NCI-H2081 (cell line): ENCODE data around the gene ADAMTS4.

Experiments
- DNase-seq, 2 experiments: peaks; one replicate each; lab custom pipeline; 2025; lab: John Stamatoyannopoulos, UW

The ADAMTS4 gene

GRCh38 chr1:161145832-161146231 lies 53.0 kb downstream of the ADAMTS4 start:
- DNase-seq: no peak

GRCh38 chr1:161140755-161141400 lies 58.0 kb downstream of the ADAMTS4 start:
- no peak for DNase-seq

GRCh38 chr1:161139766-161140165 lies 59.1 kb downstream of the ADAMTS4 start:
- peak; percentile 31 to 50 for DNase-seq

GRCh38 chr1:161138431-161138830 lies 60.4 kb downstream of the ADAMTS4 start:
- no peak for DNase-seq

GRCh38 chr1:161137881-161138280 lies 61.0 kb downstream of the ADAMTS4 start:
- DNase-seq: no peak
